GM19324 (cell line): ENCODE results near the gene DNAAF5.
"Not testable (repeated sequence)": the region's sequence is repeated elsewhere in the genome, so short reads cannot be mapped to it uniquely, and the experiment has no call there.

Experiments
- ATAC-seq: cut with Tn5 transposase; IDR thresholded peaks from one replicate; pipeline ENCODE4 v1.9.1; 2021; ENCODE audit warnings: mild to moderate bottlenecking, moderate library complexity; ENCODE audit not compliant: unreplicated experiment, low FRiP score

The DNAAF5 gene

GRCh38 chr7:728602-729001 is 2.1 kb downstream of the DNAAF5 start:
- no peak for ATAC-seq

GRCh38 chr7:729140-730000 is 2.9 kb downstream of the DNAAF5 start:
- no peak for ATAC-seq

DNA sequence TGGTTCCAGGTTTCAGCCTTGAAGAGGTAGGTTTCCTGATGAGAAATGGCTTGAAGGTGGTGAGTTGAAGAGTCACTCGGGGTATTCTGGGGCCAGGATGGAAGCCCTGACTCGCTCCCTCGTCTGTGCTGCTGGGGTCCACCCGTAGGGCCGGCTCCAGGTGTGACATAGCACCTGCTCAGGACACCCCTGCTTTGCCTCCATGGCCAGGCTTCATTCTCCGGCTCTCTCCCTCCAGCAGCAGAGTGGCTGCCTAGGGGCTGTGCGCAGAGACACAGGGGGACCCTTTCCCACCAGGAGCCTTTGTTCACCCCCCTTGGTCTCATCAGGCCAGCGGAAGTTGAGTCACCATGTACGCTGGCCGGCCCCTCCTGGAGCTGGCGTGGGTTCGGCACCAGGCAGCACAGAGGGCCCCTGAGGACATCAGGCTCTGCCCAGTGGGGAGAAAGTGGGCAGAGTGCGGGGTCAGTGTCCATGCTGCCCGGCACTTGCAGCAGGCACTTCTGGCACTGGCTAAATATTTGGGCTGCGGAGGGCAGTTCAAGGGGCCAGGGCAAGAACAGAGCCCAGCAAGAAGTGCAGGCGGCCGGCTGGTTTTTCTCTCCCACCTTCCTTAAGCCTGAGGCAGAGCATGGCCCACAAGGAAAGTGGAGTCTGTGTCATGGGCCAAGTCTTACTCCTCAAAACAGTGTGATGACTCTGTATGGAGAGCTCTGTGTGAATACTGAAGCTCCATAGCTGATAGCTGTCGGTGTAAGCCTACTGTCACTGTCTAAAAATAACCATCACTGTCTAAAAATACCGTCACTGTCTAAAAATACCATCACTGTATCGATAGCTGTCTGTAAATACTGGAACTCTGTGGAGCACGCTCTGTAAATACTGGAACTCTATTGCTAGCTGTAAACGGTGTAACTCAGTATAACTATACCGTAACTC is 4.3 kb downstream of the DNAAF5 start:
- ATAC-seq = no peak

DNA sequence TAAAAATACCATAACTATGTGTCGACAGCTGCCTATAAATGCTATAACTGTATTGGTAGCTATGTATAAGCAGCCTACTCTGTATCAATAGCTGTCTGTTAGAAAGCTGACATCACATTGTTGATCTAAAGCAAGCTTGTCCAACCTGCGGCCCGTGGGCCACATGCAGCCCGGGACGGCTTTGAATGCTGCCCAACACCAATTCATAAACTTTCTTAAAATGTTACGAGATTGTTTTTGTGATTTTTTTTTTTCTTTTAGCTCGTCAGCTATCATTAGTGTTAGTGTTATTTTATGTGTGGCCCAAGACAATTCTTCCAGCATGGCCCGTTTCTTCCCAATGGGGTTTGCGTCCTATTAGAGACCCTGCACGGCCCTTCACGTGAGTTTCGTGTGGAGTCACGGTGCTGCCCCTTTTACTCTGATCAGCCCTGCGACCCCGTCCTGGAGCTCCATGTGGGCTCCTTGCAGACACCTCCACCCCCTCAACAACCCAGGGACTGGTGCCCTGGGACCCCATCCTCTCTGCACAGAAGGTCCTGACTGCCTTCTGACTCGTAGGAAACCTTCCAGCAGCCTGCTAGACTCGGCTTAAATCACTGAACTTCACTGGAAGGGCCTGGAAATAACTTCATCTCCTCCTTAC is 5.1 kb downstream of the DNAAF5 start:
- no peak for ATAC-seq

DNA sequence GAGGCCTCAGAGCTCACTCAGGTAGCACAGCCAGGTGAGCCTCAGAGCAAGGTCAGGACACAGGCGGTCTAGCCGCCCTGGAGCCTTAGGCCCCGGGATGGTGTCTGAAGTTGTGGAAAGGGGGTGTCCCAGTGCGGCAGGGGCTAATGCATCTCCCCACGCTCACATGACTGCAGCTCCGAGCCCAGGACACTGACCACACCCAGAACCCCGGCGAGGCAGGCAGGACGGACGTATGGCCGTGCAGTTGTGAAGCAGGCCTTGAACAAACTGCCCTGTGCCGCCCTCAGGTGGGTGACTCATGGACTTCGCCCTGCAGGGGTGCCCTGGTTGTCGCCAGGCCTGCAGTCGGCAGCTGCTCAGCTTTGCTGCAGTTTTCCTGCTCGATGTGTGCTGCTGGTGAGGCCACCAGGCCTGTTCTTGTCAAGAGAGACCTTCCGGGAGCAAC is 5.6 kb downstream of the DNAAF5 start:
- no peak for ATAC-seq

DNA sequence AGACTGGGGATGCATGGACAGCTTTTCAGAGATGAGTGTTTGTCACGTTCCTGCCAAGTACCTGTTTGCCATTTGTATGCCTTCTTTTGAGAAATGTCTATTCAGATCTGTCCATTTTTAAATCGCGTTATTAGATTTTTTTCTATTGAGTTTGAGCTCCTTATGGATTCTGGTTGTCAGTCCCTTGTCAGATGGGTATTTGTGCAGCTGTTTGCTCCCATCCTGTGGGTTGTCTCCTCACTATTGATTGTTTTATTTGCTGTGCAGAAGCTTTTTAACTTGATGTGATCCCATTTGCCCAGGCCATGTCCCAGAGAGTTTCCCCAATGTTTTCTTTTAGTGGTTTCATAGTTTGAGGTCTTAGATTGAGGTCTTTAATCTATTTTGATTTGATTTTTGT is 6.1 kb downstream of the DNAAF5 start:
- ATAC-seq = no peak

DNA sequence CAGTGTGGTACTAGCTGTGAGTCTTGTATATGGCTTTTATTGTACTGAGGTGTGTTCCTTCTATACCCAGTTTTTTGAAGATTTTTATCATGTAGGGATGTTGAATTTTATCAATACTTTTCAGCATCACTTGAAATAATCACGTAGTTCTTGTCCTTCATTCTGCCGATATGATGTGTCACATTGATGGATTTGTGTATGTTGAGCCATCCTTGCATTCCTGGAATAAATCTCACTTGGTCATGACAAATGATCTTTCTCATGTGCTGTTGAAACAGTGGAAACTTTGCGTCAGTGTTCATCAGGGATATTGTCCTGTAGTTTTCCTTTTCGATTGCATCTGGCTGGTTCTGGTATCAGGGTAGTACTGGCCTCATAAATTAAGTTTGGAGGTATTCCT is 7.7 kb downstream of the DNAAF5 start:
- no peak for ATAC-seq

- ATAC-seq = no peak
These were observed 8.3 kb downstream of the DNAAF5 start for GRCh38 chr7:734808-735207.

DNA sequence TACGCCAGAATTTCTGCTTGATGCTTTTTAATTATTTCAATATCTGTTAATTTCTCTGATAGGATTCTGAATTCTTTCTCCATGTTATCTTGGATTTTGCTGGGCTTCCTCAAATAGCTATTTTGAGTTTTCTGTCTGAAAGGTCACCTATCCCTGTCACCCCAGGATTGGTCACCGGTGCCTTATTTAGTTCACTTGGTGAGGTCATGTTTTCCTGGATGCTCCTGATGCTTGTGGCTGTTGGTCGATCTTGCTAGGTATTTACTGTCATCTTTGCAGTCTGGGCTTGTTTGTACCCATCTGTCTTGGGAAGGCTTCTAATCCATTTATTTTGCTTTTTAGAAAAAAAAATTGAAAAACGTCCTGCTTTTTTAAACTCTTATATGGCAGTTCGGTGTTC is 11.7 kb downstream of the DNAAF5 start:
- ATAC-seq = no peak

DNA sequence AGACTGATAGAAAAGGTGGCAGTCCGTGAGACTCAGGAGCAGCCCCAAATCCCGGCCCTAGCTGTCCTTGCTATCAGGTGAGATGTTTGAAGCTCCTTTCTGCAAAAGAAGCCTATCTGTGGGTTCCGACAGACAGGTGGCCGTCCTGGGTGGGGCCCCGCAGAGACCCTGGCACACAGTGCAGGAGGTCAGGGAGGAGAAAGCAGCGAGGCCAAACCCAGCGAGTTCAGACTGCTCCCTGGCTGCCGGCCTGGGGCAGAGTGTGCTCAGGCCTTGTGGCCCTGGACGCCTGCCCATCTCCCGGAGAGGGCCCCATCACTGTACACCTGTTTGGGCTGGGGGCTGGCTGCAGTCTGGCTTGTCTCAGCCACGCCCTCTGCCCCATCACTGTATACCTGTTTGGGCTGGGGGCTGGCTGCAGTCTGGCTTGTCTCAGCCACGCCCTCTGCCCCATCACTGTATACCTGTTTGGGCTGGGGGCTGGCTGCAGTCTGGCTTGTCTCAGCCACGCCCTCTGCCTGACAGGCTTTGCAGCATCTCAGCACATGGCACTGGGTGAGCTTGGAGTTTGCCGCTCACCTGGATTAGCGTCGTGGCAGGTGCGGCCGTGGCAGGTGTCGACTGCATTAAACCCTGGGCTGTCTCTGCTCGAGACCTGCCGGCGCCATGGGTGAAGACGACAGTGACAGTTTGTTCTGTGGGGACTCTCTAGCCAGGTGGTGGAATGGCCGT is 12.4 kb downstream of the DNAAF5 start:
- ATAC-seq = no peak

GRCh38 chr7:739455-739982 is 13.0 kb downstream of the DNAAF5 start:
- no peak for ATAC-seq

GRCh38 chr7:739983-740942 is 13.8 kb downstream of the DNAAF5 start:
- ATAC-seq = no peak

DNA sequence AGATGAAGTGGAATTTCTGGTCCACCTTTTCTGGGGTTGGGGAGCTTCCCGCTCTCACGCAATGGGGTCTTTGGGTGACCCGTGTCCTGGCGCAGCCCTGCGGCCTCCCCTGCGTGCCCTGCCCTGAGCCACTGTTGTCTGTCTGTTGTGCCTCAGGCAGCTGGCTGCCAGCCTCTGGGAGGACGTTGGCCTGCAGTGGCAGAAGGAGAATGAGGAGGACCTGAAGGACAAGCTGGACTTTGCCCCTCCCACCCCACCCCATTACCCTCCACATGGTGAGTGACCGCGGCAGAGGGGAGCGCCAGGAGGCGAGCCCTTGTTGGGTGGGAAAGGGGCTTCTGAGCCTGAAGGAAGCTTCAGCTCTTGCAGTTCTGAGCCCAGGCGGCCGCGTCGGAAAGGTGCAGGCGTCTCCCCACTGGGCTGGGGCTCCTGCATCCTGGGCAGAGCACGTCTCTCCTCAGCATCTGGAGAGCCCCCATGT is 14.7 kb downstream of the DNAAF5 start:
- no peak for ATAC-seq

DNA sequence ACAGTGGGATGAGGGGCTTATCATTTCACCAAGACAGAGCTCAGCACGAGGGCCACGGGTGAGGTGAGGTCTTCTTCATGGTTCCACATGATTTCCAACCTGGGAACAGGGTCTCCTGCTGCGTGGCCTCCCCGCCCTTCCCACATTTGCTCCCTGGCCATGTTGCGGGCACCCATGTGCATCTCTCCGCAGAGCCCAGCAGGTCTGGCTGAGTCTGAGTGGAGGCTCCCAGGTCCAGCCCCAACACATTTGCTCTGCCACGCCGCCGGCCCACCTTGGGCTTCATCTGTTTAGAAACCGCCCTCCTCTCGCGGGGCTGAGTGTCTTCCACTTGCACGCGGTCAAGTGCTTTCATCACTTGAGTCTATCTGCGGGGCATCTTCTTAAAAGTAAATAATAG is 15.4 kb downstream of the DNAAF5 start:
- ATAC-seq = no peak

GRCh38 chr7:742791-743190 is 16.3 kb downstream of the DNAAF5 start:
- ATAC-seq = no peak

- ATAC-seq = not testable (repeated sequence)
These were observed 17.0 kb downstream of the DNAAF5 start for GRCh38 chr7:743341-744127.

DNA sequence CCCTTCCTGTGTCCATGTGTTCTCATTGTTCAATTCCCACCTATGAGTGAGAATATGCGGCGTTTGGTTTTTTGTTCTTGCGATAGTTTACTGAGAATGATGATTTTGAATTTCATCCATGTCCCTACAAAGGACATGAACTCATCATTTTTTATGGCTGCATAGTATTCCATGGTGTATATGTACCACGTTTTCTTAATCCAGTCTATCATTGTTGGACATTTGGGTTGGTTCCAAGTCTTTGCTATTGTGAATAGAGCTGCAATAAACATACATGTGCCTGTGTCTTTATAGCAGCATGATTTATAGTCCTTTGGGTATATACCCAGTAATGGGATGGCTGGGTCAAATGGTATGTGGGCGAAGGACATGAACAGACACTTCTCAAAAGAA is 17.6 kb downstream of the DNAAF5 start:
- ATAC-seq = not testable (repeated sequence)

DNA sequence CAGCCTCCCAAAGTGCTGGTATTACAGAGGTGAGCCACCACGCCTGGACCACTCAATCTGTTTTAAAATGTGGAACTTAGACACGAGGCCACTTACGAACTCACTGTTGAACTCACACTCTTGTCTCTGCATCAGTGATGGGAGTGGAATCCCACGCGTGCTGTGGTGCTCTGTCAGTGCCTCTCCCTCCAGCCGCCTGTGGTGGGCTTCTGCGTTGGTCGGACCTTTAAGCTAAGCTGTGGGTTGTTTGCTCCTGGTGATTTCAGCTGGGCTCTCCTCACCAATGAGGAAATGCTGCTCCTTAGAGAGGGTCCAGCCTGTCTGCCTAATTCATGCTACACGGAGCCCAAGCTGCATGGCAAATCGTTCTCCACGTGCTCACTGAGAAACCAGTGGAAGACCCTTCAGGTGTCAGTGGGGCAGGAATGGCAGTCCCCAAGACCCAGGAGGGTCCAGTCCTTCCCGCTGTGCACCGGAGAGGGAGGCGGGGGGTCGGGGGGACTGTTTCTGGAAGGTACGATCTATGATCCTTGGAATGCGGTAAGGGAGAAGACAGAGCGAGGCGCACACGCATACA is 18.4 kb downstream of the DNAAF5 start:
- no peak for ATAC-seq
